GM23248 (cell line): ENCODE measurements around the gene AGXT. TPM values are rescaled to one million over a fixed set of nuclear protein-coding genes. Genes with fewer than 3 reads are reported as not detected.

Experiments
- DNase-seq: peaks from one replicate; pipeline ENCODE4 v3.0.0-alpha.2; 2015
- H2AFZ ChIP-seq: fragments of 200-600 bp; sonication (generic); 2 replicates; pipeline ENCODE4 v1.6.1; 2016; ENCODE audit warnings: antibody characterized with exemption
- H3F3A ChIP-seq: fragments of 200-600 bp; sonication (generic); 2 replicates; pipeline ENCODE4 v1.6.1; 2016; ENCODE audit warnings: mild to moderate bottlenecking, antibody characterized with exemption, mixed run types; ENCODE audit not compliant: insufficient read depth
- H3K27ac ChIP-seq: fragments of 200-600 bp; sonication (generic); 2 replicates; pipeline ENCODE4 v1.5.1; 2016; ENCODE audit warnings: mild to moderate bottlenecking
- H3K27me3 ChIP-seq: fragments of 200-600 bp; sonication (generic); replicated peaks from 2 replicates; pipeline ENCODE4 v1.6.1; 2016; ENCODE audit warnings: mild to moderate bottlenecking; ENCODE audit not compliant: insufficient read depth
- H3K36me3 ChIP-seq: fragments of 200-600 bp; sonication (generic); 2 replicates; pipeline ENCODE4 v1.6.1; 2016; ENCODE audit warnings: low read depth, mild to moderate bottlenecking
- H3K4me1 ChIP-seq: fragments of 200-600 bp; sonication (generic); 2 replicates; pipeline ENCODE4 v1.6.1; 2016; ENCODE audit warnings: mild to moderate bottlenecking; ENCODE audit not compliant: insufficient read depth
- H3K4me2 ChIP-seq: fragments of 200-600 bp; sonication (generic); one replicate; pipeline ENCODE4 v1.6.1; 2016; ENCODE audit warnings: mild to moderate bottlenecking; ENCODE audit not compliant: unreplicated experiment
- H3K4me3 ChIP-seq: fragments of 200-600 bp; sonication (generic); 2 replicates; pipeline ENCODE4 v1.5.1; 2016; ENCODE audit warnings: mild to moderate bottlenecking
- H3K79me2 ChIP-seq: fragments of 200-600 bp; sonication (generic); 2 replicates; pipeline ENCODE4 v1.6.1; 2016; ENCODE audit warnings: mild to moderate bottlenecking; ENCODE audit not compliant: insufficient read depth
- H3K9ac ChIP-seq: fragments of 200-600 bp; sonication (generic); 2 replicates; pipeline ENCODE4 v1.6.1; 2016; ENCODE audit warnings: mild to moderate bottlenecking
- H3K9me2 ChIP-seq: fragments of 200-600 bp; sonication (generic); 2 replicates; pipeline ENCODE4 v1.6.1; 2016; ENCODE audit warnings: mixed run types, mild to moderate bottlenecking, moderate library complexity; ENCODE audit not compliant: insufficient read depth
- H3K9me3 ChIP-seq: fragments of 200-600 bp; sonication (generic); one replicate; pipeline ENCODE4 v1.6.1; 2017; ENCODE audit warnings: low read depth
- H4K20me1 ChIP-seq: fragments of 200-600 bp; sonication (generic); 2 replicates; pipeline ENCODE4 v1.6.0; 2016; ENCODE audit not compliant: insufficient read depth
- EZH2 ChIP-seq: fragments of 200-600 bp; sonication (generic); IDR thresholded peaks from 2 replicates; pipeline ENCODE4 v1.6.1; 2018; ENCODE audit warnings: antibody characterized with exemption, mild to moderate bottlenecking; ENCODE audit not compliant: insufficient read depth, poor library complexity, severe bottlenecking
- EZH2phosphoT487 ChIP-seq: fragments of 200-600 bp; sonication (generic); IDR thresholded peaks from 2 replicates; pipeline ENCODE4 v1.6.1; 2018; ENCODE audit warnings: antibody characterized with exemption, moderate library complexity, mild to moderate bottlenecking, low read depth; ENCODE audit not compliant: insufficient read depth
- WGBS, 2 experiments: methylation state at CpG; one replicate each; pipeline ENCODE4 v1.1.6; 2015 to 2017; ENCODE audit warnings: low lambda C conversion rate in 2 of 2, low coverage in 1 of 2; ENCODE audit errors: missing lambda C conversion rate in 2 of 2; 5-methylcytosine and 5-hydroxymethylcytosine counted together
- in situ Hi-C: fragments of 300-500 bp; cut with MboI; formaldehyde crosslinking; loops from 2 replicates; pipeline ENCODE4 v1.15.0; 2020
- polyA plus RNA-seq: library from polyadenylated mRNA; unstranded; fragments of >200 nt; fragmentation: Nextera tagmentation; extraction: Ambion mirVana; gene quantifications from 2 replicates; pipeline ENCODE4 v1.2.1, GENCODE V29; 2016
- total RNA-seq: library from RNA; depleted of rRNA; stranded (reverse); fragments of >200 nt; shearing (Covaris generic); gene quantifications from 2 replicates; pipeline ENCODE4 v1.2.3, GENCODE V29; 2014

The AGXT gene
- total and polyA plus RNA-seq, 2 experiments from 2014 or later = not detected

DNA sequence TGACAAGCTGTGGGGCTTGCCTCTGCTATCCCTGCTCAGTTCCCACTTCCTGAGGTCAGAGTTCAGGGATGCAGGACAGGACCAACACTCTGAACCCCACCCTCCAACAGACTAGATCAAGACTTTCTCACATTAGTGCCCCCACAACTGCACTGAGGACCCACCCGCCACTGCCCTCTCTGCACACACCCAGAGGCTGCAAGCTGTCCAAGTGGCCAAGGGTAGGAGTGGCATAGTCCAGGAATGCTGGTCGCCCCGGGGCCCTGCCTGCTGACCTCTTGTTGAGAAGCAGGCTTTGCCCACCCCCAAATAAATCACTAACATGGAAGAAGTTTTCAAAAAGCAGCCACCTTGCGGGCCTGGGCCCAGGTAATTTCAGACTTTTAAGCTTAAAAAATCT is 43.1 kb upstream of the AGXT start:
- H3K9me3 ChIP-seq = no peaks in the 10 kb centered on the region
- no peaks in the 10 kb centered on the region for H3K79me2 ChIP-seq
- H3K27ac ChIP-seq = no peak overlapping the region
- no peak overlapping the region for H3K4me2 ChIP-seq
- 41 to 45% methylated on average over 4 of the region's 4 CpGs for WGBS, 2 experiments
- no peak overlapping the region for H3K4me3 ChIP-seq
- H3K9ac ChIP-seq = no peak overlapping the region
- H2AFZ ChIP-seq = no peak overlapping the region
- H3K4me1 ChIP-seq = no peaks in the 10 kb centered on the region
- no peaks in the 10 kb centered on the region for H3K36me3 ChIP-seq
- H4K20me1 ChIP-seq = no peaks in the 10 kb centered on the region
- peaks cover 95% of the 10 kb centered on the region for H3K27me3 ChIP-seq
- TF ChIP-seq EZH2phosphoT487 = no peak
- no peak for TF ChIP-seq EZH2
- no peak for DNase-seq
- no peaks in the 10 kb centered on the region for H3F3A ChIP-seq
- H3K9me2 ChIP-seq = no peaks in the 10 kb centered on the region
- in situ Hi-C loops = no loop called here

DNA sequence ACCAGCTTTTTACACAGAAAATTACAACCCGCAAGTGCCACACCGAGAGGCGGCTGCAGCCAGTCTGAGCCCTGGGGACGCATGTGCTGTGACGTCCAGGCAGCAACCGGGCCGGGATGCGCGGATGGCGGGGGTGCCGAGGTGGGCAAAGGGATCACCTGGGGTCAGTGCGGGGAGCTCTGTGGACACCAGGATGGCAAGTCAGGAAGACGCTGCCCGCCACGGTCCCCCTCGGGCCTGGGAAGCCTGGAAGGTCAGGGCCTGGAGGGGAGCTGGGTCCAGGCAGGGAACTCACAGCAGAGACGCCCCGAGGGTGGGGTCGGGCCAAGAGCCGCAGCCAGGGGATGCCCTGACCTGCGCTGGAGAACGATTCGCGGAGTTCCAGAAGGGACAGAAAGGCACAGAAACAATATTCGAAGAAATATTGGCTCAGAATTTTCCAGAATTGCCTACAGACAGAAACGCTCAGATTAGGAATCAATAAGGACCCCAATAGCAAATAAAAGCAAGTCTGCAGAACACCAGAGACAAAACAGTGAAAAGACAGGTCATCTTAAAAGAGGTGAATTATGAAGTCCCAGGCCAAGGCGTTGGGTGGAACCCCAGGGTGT is 36.9 kb upstream of the AGXT start:
- in situ Hi-C loops = no loop called here
- DNase-seq = no peak

DNA sequence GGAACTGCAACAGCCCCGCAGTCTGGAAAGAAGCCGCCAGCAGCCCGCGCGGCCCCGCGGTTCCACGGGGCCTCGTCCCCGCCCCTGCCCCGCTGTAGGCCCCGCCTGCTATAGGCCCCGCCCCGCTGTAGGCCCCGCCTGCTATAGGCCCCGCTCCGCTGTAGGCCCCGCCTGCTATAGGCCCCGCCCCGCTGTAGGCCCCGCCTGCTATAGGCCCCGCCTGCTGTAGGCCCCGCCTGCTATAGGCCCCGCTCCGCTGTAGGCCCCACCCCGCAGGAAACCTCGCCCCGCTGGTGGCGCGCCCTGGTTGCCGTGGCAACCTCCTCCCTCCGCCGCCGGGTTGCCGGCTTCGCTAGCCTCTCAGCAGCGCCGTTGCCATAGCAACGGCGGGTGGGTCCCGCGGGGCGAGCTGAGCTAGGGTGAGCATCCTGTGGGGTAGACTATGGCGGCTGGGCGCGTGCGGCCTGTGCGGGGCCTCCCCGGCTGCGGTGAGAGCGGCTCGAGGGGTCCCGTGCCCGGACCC is 36.4 kb upstream of the AGXT start:
- H3F3A ChIP-seq = 0 out of 2 replicates have a peak, but pooled peaks cover 3% of the 10 kb centered on the region
- H3K36me3 ChIP-seq = no peaks in the 10 kb centered on the region
- TF ChIP-seq EZH2 (no peak), EZH2phosphoT487 (no peak)
- H3K9me2 ChIP-seq = no peaks in the 10 kb centered on the region
- H3K4me1 ChIP-seq = peaks cover 9% of the 10 kb centered on the region
- 10 to 12% methylated on average over 23 to 48 of the region's 54 CpGs for WGBS, 2 experiments
- no peak overlapping the region for H3K4me2 ChIP-seq
- no peaks in the 10 kb centered on the region for H3K79me2 ChIP-seq
- no peak overlapping the region for H3K27ac ChIP-seq
- H3K4me3 ChIP-seq = no peak overlapping the region
- peak; percentile 92 for DNase-seq
- no peaks in the 10 kb centered on the region for H4K20me1 ChIP-seq
- in situ Hi-C loops = no loop called here
- H3K9me3 ChIP-seq = no peaks in the 10 kb centered on the region
- H2AFZ ChIP-seq = peak overlapping the region; percentile 34; the same call in 1 of the 2 replicates
- H3K9ac ChIP-seq = no peak overlapping the region
- peaks cover 49% of the 10 kb centered on the region for H3K27me3 ChIP-seq

More for the DNA sequence above, 36.9 kb upstream of the AGXT start:
- no peaks in the 10 kb centered on the region for H3K79me2 ChIP-seq
- H3K9me3 ChIP-seq = no peaks in the 10 kb centered on the region
- H2AFZ ChIP-seq = peak overlapping the region; percentile 34; the same call in 1 of the 2 replicates
- H3K4me2 ChIP-seq = no peak overlapping the region
- no peak overlapping the region for H3K4me3 ChIP-seq
- H3K9me2 ChIP-seq = no peaks in the 10 kb centered on the region
- no peaks in the 10 kb centered on the region for H3K36me3 ChIP-seq
- H4K20me1 ChIP-seq = no peaks in the 10 kb centered on the region
- no peak overlapping the region for H3K27ac ChIP-seq
- TF ChIP-seq EZH2phosphoT487 (no peak), EZH2 (no peak)
- 7 to 8% methylated on average over 27 of the region's 27 CpGs for WGBS, 2 experiments
- 0 out of 2 replicates have a peak, but pooled peaks cover 3% of the 10 kb centered on the region for H3F3A ChIP-seq
- peaks cover 5% of the 10 kb centered on the region for H3K4me1 ChIP-seq
- no peak overlapping the region for H3K9ac ChIP-seq
- H3K27me3 ChIP-seq = peaks cover 52% of the 10 kb centered on the region

DNA sequence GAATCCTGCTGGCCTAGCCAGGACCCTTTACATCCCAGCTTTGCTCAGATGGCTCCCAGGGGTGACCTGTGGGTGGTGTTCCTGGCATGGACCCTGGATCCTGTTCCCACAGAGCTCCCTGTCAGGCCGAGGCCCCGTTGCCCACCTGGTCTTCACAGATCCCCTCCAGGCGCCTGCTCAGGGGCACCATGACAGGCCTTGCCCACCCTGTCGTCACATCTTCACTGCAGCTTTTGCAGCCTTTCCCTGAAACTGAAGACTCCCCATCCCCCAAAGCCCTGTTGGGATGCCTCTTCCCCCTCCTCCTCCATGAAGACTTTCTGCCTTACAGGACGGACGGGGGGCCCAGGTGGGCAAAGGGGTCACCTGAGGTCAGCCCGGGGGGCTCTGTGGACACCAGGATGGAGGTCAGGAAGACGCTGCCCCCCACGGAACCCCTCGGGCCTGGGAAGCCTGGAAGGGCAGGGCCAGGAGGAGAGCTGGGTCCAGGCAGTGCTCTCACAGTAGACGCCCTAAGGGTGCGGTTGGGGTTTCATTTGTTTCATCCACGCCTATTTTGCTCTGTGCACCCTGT is 35.6 kb upstream of the AGXT start:
- no peaks in the 10 kb centered on the region for H3K9me2 ChIP-seq
- no peak overlapping the region for H3K4me3 ChIP-seq
- in situ Hi-C loops = no loop called here
- H3K9me3 ChIP-seq = no peaks in the 10 kb centered on the region
- 62 to 66% methylated on average over 13 of the region's 13 CpGs for WGBS, 2 experiments
- 0 out of 2 replicates have a peak, but pooled peaks cover 3% of the 10 kb centered on the region for H3F3A ChIP-seq
- no peaks in the 10 kb centered on the region for H3K36me3 ChIP-seq
- TF ChIP-seq EZH2 (no peak), EZH2phosphoT487 (no peak)
- peaks cover 49% of the 10 kb centered on the region for H3K27me3 ChIP-seq
- DNase-seq = no peak
- no peak overlapping the region for H3K9ac ChIP-seq
- no peaks in the 10 kb centered on the region for H4K20me1 ChIP-seq
- no peak overlapping the region for H3K27ac ChIP-seq
- H3K4me1 ChIP-seq = peaks cover 9% of the 10 kb centered on the region
- H3K4me2 ChIP-seq = no peak overlapping the region
- no peak overlapping the region for H2AFZ ChIP-seq
- H3K79me2 ChIP-seq = no peaks in the 10 kb centered on the region
